GM21390 (cell line): ENCODE measurements around the gene SPATC1L.

Experiments used
- ATAC-seq: cut with Tn5 transposase; IDR thresholded peaks from one replicate; pipeline ENCODE4 v1.9.1; 2021; ENCODE audit not compliant: unreplicated experiment

Gene SPATC1L

GRCh38 chr21:46137908-46138307, 46.4 kb downstream of the SPATC1L start:
- ATAC-seq = no peak

DNA sequence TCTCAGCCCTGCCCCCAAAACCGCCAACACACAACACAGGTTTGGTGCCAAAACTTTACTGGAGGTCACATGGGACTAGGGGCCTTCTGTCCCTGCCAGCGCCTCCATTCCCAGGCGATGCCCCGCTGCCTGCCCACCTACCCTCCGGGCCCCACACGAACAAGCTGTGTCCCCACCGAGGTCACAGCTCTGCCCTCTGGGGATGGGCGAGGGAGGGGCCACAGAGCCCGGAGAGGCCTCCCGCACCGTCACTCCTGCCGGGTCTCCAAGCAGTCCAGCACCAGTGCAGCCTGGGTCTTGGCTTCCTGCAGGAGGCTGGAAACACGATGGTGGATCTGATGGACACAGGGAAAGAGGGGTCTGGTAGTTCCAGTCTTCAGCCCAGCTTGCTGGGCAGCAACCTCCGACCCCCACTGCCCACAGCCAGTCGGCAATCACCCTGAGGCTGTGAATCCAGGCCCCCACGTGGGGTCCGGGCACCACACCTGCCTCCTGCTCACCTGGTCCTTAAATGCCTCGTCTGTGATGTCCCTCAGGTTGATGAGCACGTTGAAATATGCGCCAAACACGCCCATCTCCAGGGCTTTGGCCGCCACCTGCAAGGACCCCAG, 47.4 kb downstream of the SPATC1L start:
- no peak for ATAC-seq

DNA sequence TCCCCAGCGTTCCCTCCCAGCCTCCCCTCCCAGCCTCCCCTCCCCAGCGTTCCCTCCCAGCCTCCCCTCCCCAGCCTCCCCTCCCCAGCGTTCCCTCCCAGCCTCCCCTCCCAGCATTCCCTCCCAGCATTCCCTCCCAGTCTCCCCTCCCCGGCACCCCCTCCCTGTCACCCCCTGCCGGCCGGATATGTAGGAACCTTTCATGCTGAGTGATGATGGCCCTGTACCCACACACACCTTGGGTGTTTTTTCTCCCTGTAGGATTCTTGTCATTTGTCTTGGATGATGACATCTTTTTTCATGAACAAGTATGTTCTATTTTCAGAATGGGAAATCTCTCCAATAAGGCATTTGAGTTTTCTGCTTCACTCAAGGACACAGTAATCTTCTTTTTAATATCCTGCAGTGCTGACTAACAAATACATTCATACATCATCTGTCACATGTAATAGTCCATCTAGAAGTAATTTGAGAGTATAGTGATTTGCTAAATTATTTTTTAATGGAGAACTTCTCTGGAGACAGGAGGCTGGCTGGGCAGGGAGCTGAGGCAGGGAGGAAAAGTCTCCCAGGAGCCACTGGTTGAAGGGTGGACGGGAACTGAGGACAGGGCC, 48.4 kb downstream of the SPATC1L start:
- no peak for ATAC-seq

GRCh38 chr21:46131838-46132651, 52.2 kb downstream of the SPATC1L start:
- ATAC-seq = no peak

DNA sequence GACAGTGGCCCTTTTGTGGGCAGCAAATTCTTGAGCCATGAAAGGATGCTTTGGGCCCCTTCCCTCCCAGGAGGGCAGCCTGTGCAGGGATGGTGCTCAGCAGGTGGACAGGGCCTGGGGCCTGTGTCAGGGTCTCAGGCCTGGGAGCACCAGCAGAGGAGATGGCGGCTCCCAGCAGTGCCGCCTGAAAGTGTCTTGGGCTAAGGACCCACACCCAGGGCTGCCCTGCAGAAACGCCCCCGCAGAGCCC, 52.7 kb downstream of the SPATC1L start:
- ATAC-seq = no peak

GRCh38 chr21:46130831-46131587, 53.2 kb downstream of the SPATC1L start:
- ATAC-seq = no peak

- no peak for ATAC-seq
Observed at GRCh38 chr21:46129846-46130651, 54.2 kb downstream of the SPATC1L start.

- no peak for ATAC-seq
Observed at GRCh38 chr21:46128933-46129571, 55.2 kb downstream of the SPATC1L start.

DNA sequence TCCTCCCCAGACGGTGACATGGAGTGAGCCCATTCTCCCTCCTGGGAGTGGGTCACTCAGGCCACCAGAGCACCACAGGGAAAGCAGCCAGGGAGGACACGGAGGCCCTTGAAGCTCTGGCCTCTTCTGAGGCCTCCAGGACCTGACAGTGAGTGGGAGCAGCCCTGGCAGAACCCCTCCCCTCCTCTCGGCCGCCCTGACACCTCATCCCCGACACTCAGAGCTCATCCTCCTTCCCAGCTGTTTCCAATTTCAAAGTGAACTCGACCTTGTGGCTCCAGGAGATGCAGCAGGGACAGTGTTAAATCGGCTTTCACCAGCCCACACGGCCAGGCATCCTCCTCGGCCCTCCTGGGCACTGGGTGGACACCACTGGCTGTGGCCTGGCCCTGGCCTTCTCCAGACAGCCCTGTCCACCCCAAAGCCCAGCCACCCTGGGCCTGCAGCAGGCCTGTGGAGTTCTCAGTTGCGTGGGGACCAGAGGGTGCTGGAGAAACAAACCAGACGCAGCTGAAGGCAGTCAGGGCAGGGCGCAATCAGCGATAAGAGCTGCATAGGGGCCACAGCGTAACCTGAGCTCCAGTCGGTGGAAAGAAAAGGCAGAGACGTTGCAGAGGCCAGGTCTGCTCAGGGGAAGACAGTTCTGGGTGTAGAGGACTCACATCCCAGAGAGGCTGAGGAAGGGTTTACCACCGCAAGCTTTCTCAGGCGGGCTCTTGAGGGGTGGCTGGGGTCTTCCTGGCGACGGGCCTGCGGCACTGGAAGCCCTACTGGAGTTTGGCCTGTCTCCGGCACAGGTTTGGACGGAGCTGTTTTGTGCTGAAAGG, 55.9 kb downstream of the SPATC1L start:
- ATAC-seq = no peak

DNA sequence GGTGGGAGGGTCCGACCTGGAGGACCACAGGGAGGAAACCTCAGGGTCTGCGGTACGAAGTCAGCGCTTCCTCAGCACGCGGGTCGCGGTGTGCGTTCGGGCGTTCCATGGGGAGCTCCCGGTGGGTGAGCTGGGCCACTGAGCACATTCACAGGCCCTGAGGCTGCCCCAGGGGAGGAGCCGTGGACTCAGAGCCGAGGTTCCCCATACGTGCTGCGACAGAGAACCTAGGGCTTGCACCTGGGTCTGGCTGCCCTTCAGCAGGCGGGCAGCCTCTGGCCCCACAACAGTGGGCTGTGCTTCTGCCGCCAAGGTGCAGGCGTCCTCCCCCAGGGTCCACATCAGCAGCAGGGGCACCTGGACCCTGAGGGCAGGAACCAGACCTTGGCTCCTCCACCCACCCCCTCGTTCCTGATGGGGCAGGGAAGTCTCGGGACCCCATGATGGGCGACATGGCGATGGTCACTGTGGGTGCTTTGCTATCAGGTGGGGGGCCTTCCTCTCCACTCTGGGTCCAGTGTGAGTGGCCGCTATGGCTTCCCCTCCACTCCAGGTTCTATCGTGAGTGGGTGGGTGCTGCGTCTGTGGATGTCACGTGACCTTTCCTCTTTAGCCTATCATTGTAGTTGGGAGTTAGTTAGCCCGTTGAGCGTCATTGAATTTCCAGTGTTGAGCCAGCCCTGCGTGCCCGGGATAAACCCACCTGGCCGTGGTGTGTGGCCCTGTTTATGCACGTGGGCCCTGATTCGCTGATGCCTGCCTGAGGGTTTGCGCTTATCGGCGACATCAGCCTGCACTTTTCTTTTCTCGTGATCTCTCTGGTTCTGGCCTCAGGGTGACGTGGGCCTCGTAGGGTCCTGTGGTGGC, 56.8 kb downstream of the SPATC1L start:
- ATAC-seq = no peak

DNA sequence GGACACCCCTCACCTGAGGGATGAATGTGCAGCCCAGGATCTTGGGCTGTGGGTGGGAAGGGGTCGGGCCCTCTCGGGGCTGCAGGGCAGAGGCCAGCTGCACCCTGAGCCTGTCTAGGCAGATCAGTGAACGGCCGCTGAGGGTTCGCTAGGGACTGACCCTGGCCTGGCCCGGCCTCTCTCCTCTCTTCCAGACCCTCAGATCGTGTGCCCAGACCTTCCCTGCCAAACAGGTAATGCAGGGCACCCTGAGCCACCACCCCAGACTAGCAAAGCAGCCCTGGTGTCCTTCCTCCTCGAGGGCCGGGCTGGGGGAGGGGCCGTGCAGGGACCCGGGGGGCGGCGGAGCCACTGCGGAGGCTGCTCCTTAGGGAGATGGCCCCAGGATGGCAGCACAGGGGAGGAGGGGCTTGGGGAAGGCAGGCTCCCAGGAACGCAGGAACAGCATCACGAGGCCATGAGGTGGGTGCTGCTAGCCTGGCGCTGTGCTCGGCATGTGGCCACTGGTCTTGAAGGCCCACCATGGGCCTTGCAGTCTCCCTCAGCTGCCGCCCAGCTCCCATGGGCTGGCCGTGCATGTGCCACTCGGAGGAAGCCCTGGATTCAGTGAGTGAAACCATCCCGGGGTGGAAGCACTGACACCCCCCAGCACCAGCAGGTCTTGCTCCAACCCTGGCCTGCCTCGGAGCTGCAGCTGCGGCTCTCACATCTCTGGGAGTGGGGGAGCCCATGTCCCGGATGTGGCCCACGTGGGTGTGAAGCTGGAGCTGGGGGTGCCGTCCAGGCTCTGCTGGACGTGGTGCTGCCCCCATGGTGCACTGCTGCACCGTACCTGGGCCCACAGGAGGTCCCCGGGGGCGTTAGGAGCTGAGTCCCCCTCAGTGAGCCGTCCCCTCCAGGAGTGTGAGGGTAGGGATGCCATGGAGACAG, 57.7 kb downstream of the SPATC1L start:
- no peak for ATAC-seq

DNA sequence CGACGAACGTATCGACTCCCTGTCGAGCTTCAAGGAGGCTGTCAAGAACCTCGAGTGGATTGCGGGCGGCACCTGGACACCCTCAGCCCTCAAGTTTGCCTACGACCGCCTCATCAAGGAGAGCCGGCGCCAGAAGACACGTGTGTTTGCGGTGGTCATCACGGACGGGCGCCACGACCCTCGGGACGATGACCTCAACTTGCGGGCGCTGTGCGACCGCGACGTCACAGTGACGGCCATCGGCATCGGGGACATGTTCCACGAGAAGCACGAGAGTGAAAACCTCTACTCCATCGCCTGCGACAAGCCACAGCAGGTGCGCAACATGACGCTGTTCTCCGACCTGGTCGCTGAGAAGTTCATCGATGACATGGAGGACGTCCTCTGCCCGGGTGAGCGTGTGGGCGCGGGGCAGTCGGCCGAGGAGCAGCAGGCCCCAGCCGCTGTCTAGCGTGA, 58.4 kb downstream of the SPATC1L start:
- no peak for ATAC-seq

DNA sequence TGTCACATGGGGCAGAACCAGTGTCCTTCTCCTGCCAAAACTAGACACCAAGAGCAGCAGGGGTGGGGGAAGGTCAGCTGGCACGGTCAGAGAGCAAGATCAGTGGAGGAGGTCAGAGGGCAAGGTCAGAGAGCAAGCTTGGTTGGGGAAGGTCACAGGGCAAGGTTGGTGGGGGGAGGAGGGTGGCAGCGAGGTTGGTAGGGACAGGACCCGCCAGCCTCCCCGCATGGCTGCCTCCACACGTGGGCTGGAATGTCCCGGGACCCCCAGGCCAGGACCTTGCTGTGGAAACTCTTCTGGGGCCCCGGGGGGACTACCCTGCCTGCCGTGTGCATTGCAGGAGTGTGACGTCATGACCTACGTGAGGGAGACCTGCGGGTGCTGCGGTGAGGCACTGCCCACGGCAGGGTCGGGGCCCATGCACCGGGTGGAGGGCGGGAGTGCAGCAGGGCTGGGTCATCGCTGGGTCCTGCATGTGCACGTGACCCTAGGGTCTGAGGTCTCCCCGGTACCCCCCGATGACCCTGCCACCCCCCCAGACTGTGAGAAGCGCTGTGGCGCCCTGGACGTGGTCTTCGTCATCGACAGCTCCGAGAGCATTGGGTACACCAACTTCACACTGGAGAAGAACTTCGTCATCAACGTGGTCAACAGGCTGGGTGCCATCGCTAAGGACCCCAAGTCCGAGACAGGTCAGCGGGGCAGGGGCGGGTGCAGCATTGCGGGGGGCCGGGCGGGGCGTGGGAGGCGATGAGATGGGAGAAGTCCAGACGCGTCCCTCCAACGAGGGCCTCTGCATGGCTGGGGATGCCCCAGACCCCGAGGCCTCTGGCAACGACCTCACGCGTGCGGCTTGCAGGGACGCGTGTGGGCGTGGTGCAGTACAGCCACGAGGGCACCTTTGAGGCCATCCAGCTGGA, 59.1 kb downstream of the SPATC1L start:
- no peak for ATAC-seq

DNA sequence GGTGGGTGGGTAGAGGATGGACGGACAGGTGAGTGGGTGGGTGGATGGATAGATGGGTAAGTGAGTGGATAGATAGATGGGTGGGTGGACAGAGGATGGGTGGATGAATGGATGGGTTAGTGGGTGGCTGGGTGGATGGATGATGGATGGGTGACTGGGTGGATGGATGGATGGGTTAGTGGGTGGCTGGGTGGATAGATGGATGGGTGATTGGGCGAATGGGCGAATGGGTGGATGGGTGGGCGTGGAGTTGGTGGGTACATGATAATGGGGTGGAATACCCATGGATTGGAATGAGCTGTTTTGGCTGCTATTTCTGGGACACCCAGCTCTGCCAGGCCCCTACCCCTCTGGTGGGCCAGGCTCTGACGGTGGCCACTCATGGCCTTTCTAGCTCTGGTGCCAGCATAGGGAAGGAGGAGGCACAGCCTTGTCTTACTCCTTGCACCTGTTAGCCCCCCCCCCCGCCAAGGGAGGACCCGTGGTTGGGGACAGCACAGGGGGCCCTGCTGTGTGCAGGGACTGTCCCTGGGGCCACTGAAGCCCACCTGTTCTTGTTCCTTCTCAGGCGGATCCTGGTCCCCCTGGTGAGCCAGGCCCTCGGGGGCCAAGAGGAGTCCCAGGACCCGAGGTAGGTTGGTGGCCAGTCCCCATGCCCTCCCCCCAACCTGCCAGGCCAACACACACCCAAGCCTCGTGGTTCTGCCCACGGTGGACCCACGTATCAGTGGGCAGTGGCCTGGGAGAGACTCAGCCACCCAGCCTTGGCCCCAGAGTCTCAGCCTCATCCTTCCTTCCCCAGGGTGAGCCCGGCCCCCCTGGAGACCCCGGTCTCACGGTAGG, 60.0 kb downstream of the SPATC1L start:
- ATAC-seq = no peak
